NCI-H345 treated with DMSO at 0.1 percent for 48 hours (cell line): ENCODE results near the gene TINAG.

Experiments
- DNase-seq: peaks from one replicate; lab custom pipeline; 2025; ENCODE audit not compliant: unreplicated experiment; lab: John Stamatoyannopoulos, UW

Gene TINAG

DNA sequence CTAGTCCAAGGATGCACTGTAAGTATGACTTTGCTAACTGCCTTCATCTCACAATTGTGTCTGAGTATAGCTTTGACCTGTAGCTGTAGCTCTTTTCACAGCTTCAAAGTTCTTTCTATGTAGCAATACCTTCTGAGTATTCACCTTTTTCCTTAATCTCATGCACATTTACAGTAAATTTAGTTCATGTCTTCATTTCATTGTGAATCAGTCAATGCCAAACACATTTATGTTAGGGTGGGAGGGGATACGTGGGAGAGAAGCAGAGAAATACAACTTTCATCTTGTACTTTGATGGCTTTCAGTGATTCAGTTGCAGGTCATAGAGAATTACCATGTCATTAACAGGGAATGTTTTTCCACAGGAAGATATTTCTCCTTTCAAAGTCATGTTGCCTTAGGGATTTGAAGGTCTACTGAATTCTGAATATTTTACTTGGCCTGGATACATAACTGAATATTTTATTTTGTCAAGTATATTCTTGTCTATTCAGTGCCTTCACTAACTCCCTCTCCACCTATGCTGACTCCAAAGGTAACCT is 119.2 kb downstream of the TINAG start:
- no peak for DNase-seq

DNA sequence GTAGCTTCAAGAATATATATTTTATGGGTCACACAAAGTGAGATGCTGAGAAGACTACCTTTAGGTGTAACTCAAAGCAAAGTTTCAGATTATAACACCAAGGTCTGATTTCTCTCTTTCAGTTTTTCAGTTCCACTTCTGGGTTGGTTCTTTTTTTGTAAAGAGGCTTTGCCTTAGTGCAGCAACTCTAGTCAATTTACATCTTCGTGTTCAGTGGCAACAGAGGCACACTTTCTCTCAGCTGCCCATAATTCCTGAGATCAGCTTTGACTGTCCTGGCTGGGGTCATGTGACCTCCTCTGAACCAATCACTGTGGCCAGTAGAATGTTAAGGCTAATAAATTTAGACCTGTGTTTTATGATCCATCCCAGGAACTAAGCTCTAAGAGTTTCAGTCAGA is 120.2 kb downstream of the TINAG start:
- DNase-seq, result no peak

DNA sequence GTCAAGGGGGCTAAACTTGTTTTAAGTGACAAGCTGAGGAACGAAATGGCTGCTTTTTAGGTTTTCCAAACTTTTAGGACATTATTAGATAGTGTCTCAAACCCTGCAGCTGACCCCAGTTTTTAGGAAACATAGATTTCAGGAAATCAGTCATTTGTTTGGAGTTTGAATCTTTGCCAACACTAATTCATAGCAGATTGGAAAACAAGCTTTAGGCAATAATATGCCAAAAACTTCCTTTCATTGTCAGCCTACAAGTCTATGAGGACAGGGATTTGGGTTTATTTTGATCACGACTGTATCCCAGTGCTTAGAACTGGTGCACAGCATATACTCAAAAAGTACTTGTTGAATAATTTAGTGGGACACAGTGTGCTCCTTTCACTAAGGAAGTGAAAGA is 123.2 kb downstream of the TINAG start:
- DNase-seq, result no peak
